RPMI7951 (cell line): ENCODE data around the gene LYZL2. TPM values are rescaled to one million over a fixed set of nuclear protein-coding genes. Genes with fewer than 3 reads are reported as not detected.
A peak's percentile ranks its signal among the peaks of the same experiment; 100 is the strongest.
"Not testable (repeated sequence)": the region's sequence is repeated elsewhere in the genome, so short reads cannot be mapped to it uniquely, and the experiment has no call there.

Source experiments
- DNase-seq: peaks from one replicate; pipeline ENCODE4 v3.0.0-alpha.2; 2012; ENCODE audit warnings: low read depth
- total RNA-seq: library from RNA; depleted of rRNA; stranded (reverse); fragments of >200 nt; shearing (Covaris generic); gene quantifications from 2 replicates; pipeline ENCODE4 v1.2.3, GENCODE V29; 2014; rRNA removed

The LYZL2 gene
- total RNA-seq, 1 experiment from 2014 or later = not detected

DNA sequence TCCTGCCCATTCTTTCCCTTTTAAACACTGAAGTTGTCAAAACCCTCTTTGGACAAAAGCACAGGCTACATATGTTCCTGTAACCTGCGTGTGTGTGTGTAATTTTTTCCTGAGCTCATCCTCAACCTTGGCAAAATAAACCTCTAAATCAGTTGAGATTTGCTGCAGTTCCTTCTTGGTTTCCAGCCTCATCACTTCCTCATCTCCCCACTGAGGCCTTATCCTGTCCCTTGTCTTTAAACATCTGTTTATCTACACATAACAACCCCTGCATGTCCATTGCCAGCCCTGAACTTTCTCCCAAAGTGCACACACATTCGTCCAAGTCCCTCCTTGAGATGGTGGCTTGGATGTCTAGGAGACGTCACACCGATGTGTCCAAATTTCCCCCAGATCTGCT lies 35.5 kb downstream of the LYZL2 start:
- DNase-seq = no peak

DNA sequence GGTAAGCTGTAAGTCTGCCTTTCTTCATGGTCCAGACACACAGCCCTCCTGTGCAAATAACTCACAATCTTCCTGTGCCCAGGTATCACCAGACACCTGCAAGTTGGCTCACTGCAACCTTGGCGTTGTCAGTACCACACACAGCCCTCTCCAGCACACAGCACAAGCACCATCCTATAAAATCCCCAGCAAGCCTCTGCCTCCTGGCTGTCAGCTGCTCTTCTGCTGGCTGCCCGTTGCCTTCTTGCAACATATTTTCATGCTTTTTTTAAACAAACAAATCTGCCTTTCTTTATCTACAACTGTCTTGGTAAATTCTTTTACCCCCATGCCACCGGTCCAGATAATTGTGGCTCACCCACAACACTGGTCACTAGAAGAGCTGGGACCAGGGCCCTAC lies 36.8 kb downstream of the LYZL2 start:
- not testable (repeated sequence) for DNase-seq

DNA sequence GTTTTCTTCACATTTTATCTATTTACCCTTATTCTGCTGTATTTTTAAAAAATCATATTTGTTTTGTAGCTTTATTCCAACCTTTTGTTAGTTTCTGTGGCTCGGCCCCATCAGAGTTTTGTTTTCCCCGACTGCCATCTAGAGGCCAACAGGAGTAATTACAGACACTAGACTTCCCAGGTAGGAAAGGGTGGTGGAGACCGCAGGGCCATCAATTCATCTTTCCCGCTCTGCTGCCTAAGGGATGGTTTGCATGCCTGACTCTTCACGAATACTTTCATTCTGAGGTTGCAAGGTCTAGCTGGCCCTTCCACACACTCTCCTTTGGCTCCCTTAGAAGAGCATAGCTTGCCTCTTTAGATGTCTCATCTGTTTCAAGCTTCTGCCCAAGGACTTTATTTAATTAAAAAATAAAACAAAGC lies 38.3 kb downstream of the LYZL2 start:
- peak; percentile 48 for DNase-seq

DNA sequence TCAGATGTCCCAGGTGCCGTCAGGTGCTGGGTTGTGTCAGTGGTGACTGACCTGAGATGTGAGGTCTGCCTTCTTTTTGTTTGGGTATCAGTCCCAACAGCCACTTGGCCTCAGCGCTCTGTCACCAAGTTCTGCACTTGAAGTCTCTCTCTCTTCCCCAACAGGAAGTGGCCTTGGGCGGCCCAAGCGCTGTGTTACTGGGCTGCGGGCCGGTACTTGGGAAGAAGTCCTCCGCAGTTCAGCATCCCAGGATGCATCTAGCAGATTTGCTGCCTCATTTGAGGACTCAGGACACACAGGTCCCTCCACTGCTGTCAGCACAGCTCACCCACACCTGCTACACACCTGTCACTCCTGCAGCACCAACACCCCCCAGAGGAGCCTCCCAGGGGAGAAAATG lies 40.1 kb downstream of the LYZL2 start:
- no peak for DNase-seq

DNA sequence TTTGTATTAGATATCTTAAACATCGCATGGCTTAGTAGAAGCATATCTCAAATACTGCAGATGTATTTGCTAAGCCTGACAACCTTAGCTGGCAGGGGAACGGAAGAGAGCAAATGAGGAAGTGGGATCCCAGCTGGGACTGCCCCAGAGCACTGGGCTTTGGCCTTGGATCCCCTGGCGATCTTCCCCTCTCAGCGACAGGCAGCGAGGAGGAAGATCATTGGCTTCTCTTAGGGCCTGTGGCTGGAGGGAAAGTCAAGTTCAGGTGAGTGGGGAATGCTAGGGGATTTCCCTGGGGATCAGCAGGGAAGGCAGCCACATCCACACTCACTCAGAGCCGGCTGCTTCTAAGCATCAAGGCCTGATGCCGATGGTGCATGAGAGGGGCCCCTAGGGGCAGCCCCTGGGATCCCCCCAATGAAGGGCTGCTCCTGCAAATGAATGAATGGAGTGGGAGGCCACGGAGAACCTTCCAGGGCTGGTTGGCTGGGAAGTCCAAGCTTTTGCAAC lies 42.0 kb downstream of the LYZL2 start:
- no peak for DNase-seq

DNA sequence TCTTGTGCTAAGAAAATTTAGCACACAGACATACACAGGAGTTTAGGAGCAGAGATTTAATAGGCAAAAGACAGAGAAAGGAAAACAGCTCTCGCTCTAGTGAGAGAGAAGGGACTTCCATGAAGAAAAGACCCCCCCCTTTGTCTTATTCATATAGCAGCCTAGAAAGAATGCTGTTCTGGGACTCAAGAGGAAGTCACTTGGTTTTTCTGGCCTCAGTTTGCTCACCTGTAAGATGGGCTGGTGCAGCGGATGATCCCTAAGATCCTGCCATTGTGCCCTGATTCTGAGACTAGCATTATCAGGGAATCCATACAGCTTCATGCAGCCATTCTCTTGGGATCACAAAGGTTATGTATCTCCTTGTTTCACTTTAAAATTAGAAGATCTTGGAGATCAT lies 42.7 kb downstream of the LYZL2 start:
- no peak for DNase-seq

DNA sequence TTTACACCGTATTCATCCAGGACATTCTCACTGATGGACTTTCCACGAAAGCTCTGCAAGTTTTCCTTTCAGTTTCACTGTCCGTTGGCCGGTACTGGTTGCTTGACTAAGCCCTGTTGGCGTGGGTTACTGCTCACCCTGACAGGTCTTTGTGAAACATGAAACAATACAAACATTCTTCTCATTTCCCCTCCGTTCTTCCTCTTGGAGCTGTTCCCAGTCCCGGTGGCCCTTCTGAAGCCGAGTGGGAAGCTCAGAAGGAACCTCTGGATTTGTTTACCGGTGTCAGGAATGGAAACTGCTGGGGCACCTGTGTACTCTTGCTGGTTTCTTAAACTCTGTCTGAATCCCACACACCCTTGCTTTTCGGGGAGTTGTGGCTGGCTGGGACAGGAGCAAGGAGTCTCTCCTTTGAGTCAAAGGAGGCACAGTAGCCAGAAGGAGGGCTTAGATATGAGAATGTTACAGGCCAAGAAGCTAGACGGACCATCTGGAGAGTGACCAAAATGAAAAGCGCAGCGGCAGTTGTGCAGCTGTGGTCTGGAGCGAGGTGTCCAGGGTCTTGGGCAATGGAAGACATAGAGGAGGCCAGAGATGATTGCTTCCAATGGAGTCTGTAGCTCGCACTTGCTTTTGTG lies 45.7 kb downstream of the LYZL2 start:
- peak; percentile 83 for DNase-seq

DNA sequence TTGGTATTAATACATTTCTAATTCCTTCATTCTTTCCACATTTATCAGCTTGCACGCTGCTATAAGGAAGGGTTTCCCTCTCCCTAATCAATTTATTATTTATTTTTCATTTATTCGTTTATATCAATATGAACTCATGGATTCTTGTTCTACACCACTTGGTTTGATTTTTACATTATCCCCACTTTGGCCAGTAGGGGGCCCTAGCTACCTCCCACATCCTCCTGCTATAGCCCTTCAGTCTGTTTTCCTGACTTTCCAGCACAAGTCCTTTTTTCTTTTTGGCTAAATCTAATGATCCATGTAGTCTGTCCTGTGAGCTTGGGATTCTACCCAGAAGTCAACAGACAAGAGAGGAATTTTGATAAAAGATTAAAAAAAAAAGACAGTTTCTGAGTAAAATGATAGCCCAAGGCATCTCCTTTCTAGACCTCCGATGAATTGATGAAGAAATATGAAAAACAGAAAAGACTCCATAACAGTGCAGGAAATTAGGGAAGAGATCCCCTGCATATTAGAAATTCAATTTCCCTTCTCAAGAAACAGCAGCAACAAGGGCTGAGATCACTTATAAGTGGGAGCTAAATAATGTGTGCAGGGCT lies 47.7 kb downstream of the LYZL2 start:
- peak; percentile 55 for DNase-seq

DNA sequence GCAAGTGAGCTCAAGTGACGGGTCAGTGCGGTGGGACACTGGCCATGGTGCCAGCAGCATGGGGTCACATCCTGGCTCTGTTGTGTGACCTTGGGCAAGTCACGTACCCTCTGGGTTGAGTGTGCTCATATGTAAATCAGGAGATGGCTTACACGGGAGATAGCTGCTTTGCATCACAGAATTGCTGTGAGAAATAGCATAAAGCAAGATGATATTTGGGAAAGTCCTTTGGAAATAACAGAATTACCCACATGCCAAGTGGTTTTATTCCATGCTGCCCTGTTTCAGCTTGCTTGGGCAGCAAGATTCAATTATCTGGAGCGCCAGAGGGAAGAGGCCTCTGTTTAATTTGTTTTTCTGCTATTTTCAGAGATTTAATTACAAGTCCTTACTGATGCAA lies 48.9 kb downstream of the LYZL2 start:
- no peak for DNase-seq

DNA sequence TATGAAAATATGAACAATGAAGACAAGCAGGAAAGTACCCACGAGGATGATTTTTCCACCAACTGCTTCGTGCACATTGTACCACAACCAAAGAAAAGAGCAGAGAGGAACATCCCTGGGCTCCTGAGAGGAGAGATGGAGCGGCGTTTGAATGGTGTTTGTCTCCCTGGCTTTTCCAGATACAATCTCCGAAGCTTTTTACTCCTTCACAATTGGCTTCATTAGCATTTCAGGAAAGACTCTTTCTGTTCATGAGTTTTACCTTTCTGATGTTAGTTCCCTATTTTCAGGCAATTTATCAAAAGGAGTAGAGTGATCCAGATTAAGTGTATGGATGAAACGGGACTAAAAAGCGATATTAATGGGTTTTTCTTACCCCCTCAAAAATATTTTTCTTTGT lies 49.3 kb downstream of the LYZL2 start:
- DNase-seq = no peak

DNA sequence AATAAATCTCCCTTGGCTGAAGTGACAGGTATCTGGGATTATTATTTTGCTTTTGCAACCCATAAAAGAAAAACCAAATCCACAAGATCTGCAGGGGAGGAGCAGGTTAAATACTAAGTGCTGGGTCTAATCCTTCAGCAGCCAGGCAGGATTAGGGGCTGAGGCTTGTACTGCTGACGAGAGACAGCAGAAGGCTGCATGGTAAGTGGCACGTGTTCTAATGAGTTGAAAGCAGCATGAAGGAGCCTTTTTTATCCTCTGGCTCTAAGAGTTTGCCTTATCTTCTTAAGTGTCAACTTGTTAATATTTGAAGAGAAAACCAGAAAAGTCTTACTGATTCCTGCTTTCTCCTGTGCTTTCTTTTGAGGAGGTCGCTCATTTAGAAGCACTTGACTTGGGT lies 50.0 kb downstream of the LYZL2 start:
- no peak for DNase-seq

DNA sequence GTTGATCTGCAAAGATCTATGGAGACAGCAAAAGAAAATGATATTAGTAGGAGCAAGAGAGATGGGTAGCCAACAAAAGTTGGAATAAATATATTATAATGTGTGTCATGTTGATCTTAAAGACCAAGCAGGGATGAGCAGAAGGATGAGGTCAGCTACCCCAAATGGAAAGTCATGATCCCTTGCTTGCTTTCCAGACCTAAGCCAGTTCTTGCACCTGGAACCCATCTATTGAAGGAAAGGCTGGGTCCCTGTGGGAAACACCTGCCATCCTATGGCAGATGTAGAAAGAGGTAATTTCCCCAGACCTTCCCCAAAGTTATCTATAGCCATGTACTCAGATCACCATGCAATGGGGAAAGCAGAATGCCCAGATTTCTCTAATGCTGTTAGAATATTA lies 52.5 kb downstream of the LYZL2 start:
- DNase-seq = no peak

DNA sequence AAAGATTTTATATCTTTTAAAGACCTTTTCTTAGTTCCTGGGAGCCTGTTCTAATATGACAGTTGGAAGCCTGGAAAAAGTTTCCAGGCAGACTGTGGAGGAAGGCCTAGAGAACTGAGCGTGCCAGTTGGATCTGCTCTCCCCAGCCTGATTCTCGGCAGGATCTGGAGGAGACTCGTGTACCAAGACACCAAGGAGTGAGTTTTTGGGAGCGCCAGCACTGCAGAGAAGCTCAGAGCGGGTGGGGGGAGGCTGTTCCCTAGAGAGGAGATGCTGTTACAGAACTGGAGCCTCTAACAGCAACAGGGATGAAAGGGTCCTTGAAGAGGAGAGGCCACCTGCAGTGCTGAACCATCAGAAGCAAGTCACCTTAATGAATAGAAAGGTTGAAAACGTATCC lies 52.9 kb downstream of the LYZL2 start:
- no peak for DNase-seq

DNA sequence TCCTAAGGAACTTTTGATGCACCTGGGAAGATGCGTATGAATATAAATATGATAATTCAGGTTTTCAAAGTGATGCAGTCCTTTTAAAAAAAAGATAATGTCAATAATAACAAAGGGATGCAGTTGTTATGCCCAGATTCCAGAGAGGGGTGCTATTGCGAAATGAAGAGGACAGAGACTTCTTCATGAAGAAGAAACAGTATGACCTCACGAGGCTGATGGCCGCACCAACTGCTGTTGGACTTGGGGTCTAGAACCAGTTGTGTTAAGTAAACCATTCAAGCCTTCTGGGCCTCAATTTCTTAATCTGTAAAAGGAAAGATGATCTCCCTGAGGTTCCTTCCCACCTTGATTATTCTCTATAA lies 55.1 kb downstream of the LYZL2 start:
- no peak for DNase-seq

DNA sequence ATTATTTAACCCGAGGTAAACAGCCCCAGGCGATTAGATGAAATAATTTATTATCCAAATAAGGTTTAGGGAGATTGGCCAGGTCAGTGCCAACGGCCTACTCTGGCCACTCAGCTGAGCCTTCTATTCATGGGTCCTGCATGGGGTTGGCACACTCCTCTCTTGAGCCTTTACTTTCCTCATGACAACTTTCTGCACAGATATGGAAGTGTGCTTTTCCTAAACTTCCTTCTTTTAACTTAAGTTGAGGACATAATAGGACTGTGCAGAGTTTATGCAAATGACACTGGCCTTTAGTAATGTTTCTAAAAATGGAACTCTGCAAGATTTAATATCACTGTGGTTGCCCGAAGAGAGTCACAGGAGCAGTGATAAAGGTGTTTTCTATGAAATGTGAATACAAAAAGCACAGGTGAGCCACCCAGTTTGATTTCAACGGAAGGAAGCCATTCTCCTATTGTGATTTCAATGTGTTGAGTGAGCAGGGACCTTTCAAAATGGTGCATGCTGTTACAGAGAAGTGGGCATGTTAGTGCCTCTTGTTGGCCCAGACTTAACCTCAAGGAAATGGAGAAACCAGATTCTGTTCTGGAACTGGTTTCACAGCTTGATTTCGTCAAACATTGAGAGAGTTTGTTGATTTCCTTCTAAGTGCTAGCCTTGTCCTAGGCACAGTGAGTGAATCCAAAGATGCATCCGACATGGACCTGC lies 55.7 kb downstream of the LYZL2 start:
- DNase-seq = no peak

DNA sequence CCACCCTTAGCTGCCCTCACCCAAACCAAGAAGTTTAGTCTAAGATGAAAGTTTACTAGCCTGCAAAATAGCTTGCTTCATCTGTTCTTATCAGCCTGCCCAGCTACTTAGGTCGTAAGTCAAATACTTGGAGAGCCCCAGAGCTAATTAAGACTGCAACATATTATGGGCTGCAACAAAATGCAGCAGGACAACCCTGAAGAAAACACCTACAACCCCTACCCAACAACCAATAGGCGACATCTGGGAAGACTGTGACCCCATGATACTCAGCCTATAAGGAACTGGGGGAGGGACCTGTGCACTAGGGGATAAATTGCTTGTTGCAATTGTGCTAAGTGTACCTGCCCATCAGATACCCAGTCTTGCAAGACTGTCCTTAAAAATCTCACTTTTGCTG lies 64.1 kb downstream of the LYZL2 start:
- no peak for DNase-seq

DNA sequence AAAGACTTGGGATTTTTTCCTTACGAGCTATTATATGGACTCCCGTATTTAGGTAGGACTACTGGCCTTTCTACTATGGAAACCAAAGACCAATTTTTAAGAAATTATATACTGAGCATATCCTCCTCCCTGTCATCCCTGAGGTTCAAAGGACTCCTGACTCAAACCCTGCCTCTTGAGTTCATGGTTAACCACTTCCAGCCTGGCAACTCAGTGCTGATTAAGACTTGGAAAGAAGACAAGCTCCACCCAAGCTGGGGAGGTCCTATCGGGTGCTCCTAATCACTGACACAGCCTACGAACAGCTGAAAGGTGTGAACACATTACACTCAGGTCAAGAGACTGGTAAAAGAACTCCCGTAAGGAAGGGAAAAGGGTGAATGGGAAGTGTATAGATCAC lies 66.8 kb downstream of the LYZL2 start:
- DNase-seq = peak; percentile 27

Other genes with a start within 250 kb of the LYZL2 start
- gene MAP3K8, start 195.6 kb downstream of the LYZL2 start, total RNA-seq = 3.9 and 5.4 TPM in 2 replicates